GM23248 (cell line): ENCODE data around the gene TNS3.

Experiments
- EZH2 ChIP-seq: fragments of 200-600 bp; sonication (generic); IDR thresholded peaks from 2 replicates; pipeline ENCODE4 v1.6.1; 2018; ENCODE audit warnings: antibody characterized with exemption, mild to moderate bottlenecking; ENCODE audit not compliant: insufficient read depth, poor library complexity, severe bottlenecking
- EZH2phosphoT487 ChIP-seq: fragments of 200-600 bp; sonication (generic); IDR thresholded peaks from 2 replicates; pipeline ENCODE4 v1.6.1; 2018; ENCODE audit warnings: antibody characterized with exemption, moderate library complexity, mild to moderate bottlenecking, low read depth; ENCODE audit not compliant: insufficient read depth

GRCh38 chr7:47330561-47331178, 251.2 kb downstream of the TNS3 start:
- TF ChIP-seq EZH2 (no peak), EZH2phosphoT487 (no peak)
